Ovary (tissue), 3 donors: Measurements from ENCODE around the gene ADAM30.

Experiments
- CTCF ChIP-seq, 3 donors: fragments of 450-650 bp in 2 of 3; fragments of 200-600 bp in 1 of 3; IDR thresholded peaks; one replicate each; pipeline versions ENCODE4 v1.5.1 to v1.8.0; 2016 to 2022; ENCODE audit warnings: antibody characterized with exemption in 3 of 3, mild to moderate bottlenecking in 1 of 3
- EP300 ChIP-seq: sonication (generic); formaldehyde crosslinking; IDR thresholded peaks from one replicate; pipeline ENCODE4 v1.6.1; 2017; ENCODE audit warnings: antibody characterized with exemption
- POLR2A ChIP-seq: fragments of 450-650 bp; IDR thresholded peaks from one replicate; pipeline ENCODE4 v1.6.1; 2017; ENCODE audit warnings: antibody characterized with exemption, mild to moderate bottlenecking, moderate library complexity
- donor health status: DM: no; HTN: no; CAD: no.

GRCh38 chr1:119859647-119860046 lies 36.7 kb downstream of the ADAM30 start:
- TF ChIP-seq CTCF (IDR thresholded peaks at IDR 0.05) (no peak), POLR2A (no peak), EP300 (no peak)
